Gastroesophageal sphincter (tissue), 4 donors: ENCODE data around the gene HSD11B1. TPM values are rescaled to one million over a fixed set of nuclear protein-coding genes. Genes with fewer than 3 reads are reported as not detected.

Experiments
- ATAC-seq: fragments of 150-250 bp; one replicate; pipeline ENCODE4 v1.9.1; 2016; ENCODE audit warnings: mild to moderate bottlenecking, moderate library complexity
- H3K27ac ChIP-seq, 4 donors: fragments of 200-600 bp; sonication (generic) in 3 of 4; 1 replicate in 3 of 4; 2 replicates in 1 of 4; pipeline ENCODE4 v1.5.1; 2016 to 2019
- H3K27me3 ChIP-seq: fragments of 200-600 bp; sonication (generic); one replicate; pipeline ENCODE4 v1.5.1; 2019
- H3K36me3 ChIP-seq, 2 donors: fragments of 200-600 bp; sonication (generic); one replicate each; pipeline ENCODE4 v1.5.1; 2019; ENCODE audit warnings: control low read depth in 1 of 2
- H3K4me1 ChIP-seq, 3 donors: fragments of 200-600 bp; sonication (generic); 1 replicate in 2 of 3; 2 replicates in 1 of 3; pipeline ENCODE4 v1.5.1; 2016 to 2019; ENCODE audit warnings: control low read depth in 2 of 3
- H3K4me3 ChIP-seq, 2 donors: fragments of 200-600 bp; sonication (generic); one replicate each; pipeline ENCODE4 v1.5.1; 2019; ENCODE audit warnings: mild to moderate bottlenecking in 1 of 2, moderate library complexity in 1 of 2
- H3K9me3 ChIP-seq, 3 donors: fragments of 200-600 bp; sonication (generic); one replicate each; pipeline ENCODE4 v1.5.1; 2017 to 2019; ENCODE audit warnings: control low read depth in 2 of 3
- CTCF ChIP-seq, 4 experiments: fragments of 200-600 bp in 2 of 4; fragments of 450-650 bp in 2 of 4; sonication (generic) in 1 of 4; IDR thresholded peaks; one replicate each; pipeline ENCODE4 v1.5.1; 2017 to 2019; ENCODE audit warnings: antibody characterized with exemption in 4 of 4, mild to moderate bottlenecking in 2 of 4, moderate library complexity in 2 of 4
- EP300 ChIP-seq: sonication (generic); formaldehyde crosslinking; IDR thresholded peaks from one replicate; pipeline ENCODE4 v1.6.1; 2017; ENCODE audit warnings: antibody characterized with exemption, mild to moderate bottlenecking
- POLR2A ChIP-seq, 2 donors: fragments of 450-650 bp; IDR thresholded peaks; one replicate each; pipeline ENCODE4 v1.6.1; 2017; ENCODE audit warnings: antibody characterized with exemption in 2 of 2, mild to moderate bottlenecking in 2 of 2, moderate library complexity in 1 of 2
- POLR2AphosphoS5 ChIP-seq: sonication (generic); formaldehyde crosslinking; IDR thresholded peaks from one replicate; pipeline ENCODE4 v1.6.1; 2017; ENCODE audit warnings: antibody characterized with exemption
- WGBS, 2 donors: methylation state at CpG; one replicate each; pipeline ENCODE4 v1.1.5; 2018; ENCODE audit warnings: low coverage in 1 of 2; 5-methylcytosine and 5-hydroxymethylcytosine counted together
- total RNA-seq, 4 donors: library from RNA; depleted of rRNA; stranded (reverse); fragments of >200 nt; gene quantifications; one replicate each; pipeline ENCODE4 v1.1.0, GENCODE V29; 2016

HSD11B1 gene
- total RNA-seq, 4 donors from 2014 or later, result 5.0 to 17.8 (median 8.9) TPM

- no peaks in the 10 kb centered on the region for H3K36me3 ChIP-seq
- no peak for TF ChIP-seq CTCF (IDR thresholded peaks at IDR 0.05)
- WGBS, 2 donors, result 61 to 100% methylated on average over 2 of the region's 2 CpGs
- peaks cover 4 to 39% (median 16%) of the 10 kb centered on the region in 3 donors for H3K4me1 ChIP-seq
- no peak overlapping the region for H3K4me3 ChIP-seq
- ATAC-seq, result no peak
- H3K27ac ChIP-seq, result no peak overlapping the region
- H3K27me3 ChIP-seq, result no peaks in the 10 kb centered on the region
- H3K9me3 ChIP-seq, result no peaks in the 10 kb centered on the region
These were observed 61.4 kb downstream of the HSD11B1 start for GRCh38 chr1:209766051-209766450.

DNA sequence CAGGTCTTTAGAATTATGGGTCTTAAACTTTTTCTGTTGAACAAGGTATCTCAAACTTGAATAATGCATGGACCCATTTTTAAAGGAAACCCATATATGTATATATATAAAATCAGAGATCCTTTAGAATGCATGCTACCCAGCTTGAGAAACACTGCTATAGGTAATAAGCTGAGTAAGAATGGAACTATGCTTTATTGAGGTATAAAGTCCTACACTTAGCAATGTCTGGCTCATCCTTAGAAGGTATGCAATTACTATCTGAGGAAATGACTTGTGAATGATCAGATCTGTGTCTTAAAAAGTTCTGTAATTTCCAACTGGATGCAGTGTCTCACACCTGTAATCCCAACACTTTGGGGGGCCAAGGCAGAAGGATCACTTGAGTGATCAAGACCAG is 62.5 kb downstream of the HSD11B1 start:
- H3K36me3 ChIP-seq, result no peaks in the 10 kb centered on the region
- no peak for TF ChIP-seq POLR2AphosphoS5
- TF ChIP-seq POLR2A (IDR thresholded peaks at IDR 0.05), result no peak
- TF ChIP-seq EP300, result no peak
- no peak for TF ChIP-seq CTCF (IDR thresholded peaks at IDR 0.05)
- no peaks in the 10 kb centered on the region for H3K9me3 ChIP-seq
- H3K27ac ChIP-seq, result no peak overlapping the region
- ATAC-seq, result no peak
- H3K4me3 ChIP-seq, result no peak overlapping the region
- peaks cover 4 to 45% (median 16%) of the 10 kb centered on the region in 3 donors for H3K4me1 ChIP-seq
- H3K27me3 ChIP-seq, result no peaks in the 10 kb centered on the region

GRCh38 chr1:209767706-209768105 is 63.1 kb downstream of the HSD11B1 start:
- no peak for TF ChIP-seq EP300
- no peak for TF ChIP-seq POLR2A (IDR thresholded peaks at IDR 0.05)
- TF ChIP-seq POLR2AphosphoS5, result no peak
- no peak for TF ChIP-seq CTCF (IDR thresholded peaks at IDR 0.05)
- no peak overlapping the region for H3K4me3 ChIP-seq
- no peak overlapping the region for H3K27ac ChIP-seq
- no peaks in the 10 kb centered on the region for H3K36me3 ChIP-seq
- peaks cover 4 to 51% (median 16%) of the 10 kb centered on the region in 3 donors for H3K4me1 ChIP-seq
- H3K27me3 ChIP-seq, result no peaks in the 10 kb centered on the region
- ATAC-seq, result no peak
- H3K9me3 ChIP-seq, result no peaks in the 10 kb centered on the region

- H3K36me3 ChIP-seq, result no peaks in the 10 kb centered on the region
- no peak for ATAC-seq
- H3K4me3 ChIP-seq, result peak overlapping the region in 1 of 2 donors; percentile 27
- H3K27ac ChIP-seq, result peak overlapping the region in 3 of 4 donors; percentile 75 to 80 (median 76)
- peaks cover 4 to 51% (median 16%) of the 10 kb centered on the region in 3 donors for H3K4me1 ChIP-seq
- 75 to 87% methylated on average over 3 to 7 of the region's 9 CpGs for WGBS, 2 donors
- H3K27me3 ChIP-seq, result no peaks in the 10 kb centered on the region
- TF ChIP-seq POLR2A (IDR thresholded peaks at IDR 0.05) (no peak), EP300 (no peak), CTCF (IDR thresholded peaks at IDR 0.05) (no peak), POLR2AphosphoS5 (no peak)
- H3K9me3 ChIP-seq, result no peaks in the 10 kb centered on the region
These were observed 63.7 kb downstream of the HSD11B1 start for GRCh38 chr1:209768354-209768774.

- H3K27ac ChIP-seq, result peak overlapping the region; percentile 65 to 80 (median 76)
- H3K4me3 ChIP-seq, result peak overlapping the region; percentile 6 to 27
- peak; percentile 93 for ATAC-seq
- H3K4me1 ChIP-seq, result peaks cover 4 to 51% (median 16%) of the 10 kb centered on the region in 3 donors
- TF ChIP-seq EP300 (no peak), POLR2AphosphoS5 (peak; percentile 84), CTCF (IDR thresholded peaks at IDR 0.05) (no peak)
- H3K27me3 ChIP-seq, result no peaks in the 10 kb centered on the region
- no peaks in the 10 kb centered on the region for H3K36me3 ChIP-seq
- WGBS, 2 donors, result 3 to 14% methylated on average over 7 to 12 of the region's 13 CpGs
- H3K9me3 ChIP-seq, result no peaks in the 10 kb centered on the region
These were observed 64.7 kb downstream of the HSD11B1 start for GRCh38 chr1:209769171-209769904.
